Fibroblast of pulmonary artery (primary cell): Measurements from ENCODE around the gene ITGA2B.
A peak's percentile ranks its signal among the peaks of the same experiment; 100 is the strongest.

ENCODE experiments used
- DNase-seq: peaks from one replicate; pipeline ENCODE4 v3.0.0-alpha.2; 2010; ENCODE audit warnings: low read depth
- H3K4me3 ChIP-seq: replicated peaks from 2 replicates; pipeline ENCODE4 v1.5.1; 2011; ENCODE audit warnings: low read depth, mild to moderate bottlenecking, control low read depth, low read length, moderate library complexity
- CTCF ChIP-seq: IDR thresholded peaks from 2 replicates; pipeline ENCODE4 v1.5.1; 2011; ENCODE audit warnings: mild to moderate bottlenecking, control low read depth, low read length, inconsistent platforms; ENCODE audit errors: missing control alignments

The ITGA2B gene

GRCh38 chr17:44360826-44361225 is 28.6 kb downstream of the ITGA2B start:
- DNase-seq = peak; percentile 57
- H3K4me3 ChIP-seq = no peak overlapping the region
- TF ChIP-seq CTCF = no peak

- no peak for DNase-seq
- no peak overlapping the region for H3K4me3 ChIP-seq
- TF ChIP-seq CTCF = no peak
Measured at GRCh38 chr17:44360144-44360533, 29.3 kb downstream of the ITGA2B start.

GRCh38 chr17:44359458-44360143 is 29.8 kb downstream of the ITGA2B start:
- TF ChIP-seq CTCF = no peak
- no peak for DNase-seq
- no peak overlapping the region for H3K4me3 ChIP-seq

- TF ChIP-seq CTCF = no peak
- no peak for DNase-seq
- H3K4me3 ChIP-seq = no peak overlapping the region
Measured at GRCh38 chr17:44359006-44359405, 30.4 kb downstream of the ITGA2B start.

GRCh38 chr17:44358066-44358465 is 31.4 kb downstream of the ITGA2B start:
- TF ChIP-seq CTCF = no peak

GRCh38 chr17:44356241-44356640 is 33.2 kb downstream of the ITGA2B start:
- no peak for DNase-seq
- H3K4me3 ChIP-seq = no peak overlapping the region
- no peak for TF ChIP-seq CTCF

More at GRCh38 chr17:44358066-44358465, 31.4 kb downstream of the ITGA2B start:
- DNase-seq = no peak
- no peak overlapping the region for H3K4me3 ChIP-seq

GRCh38 chr17:44355642-44356099 is 33.8 kb downstream of the ITGA2B start:
- no peak overlapping the region for H3K4me3 ChIP-seq
- no peak for DNase-seq
- TF ChIP-seq CTCF = no peak
